ENCODE measurements around the gene ECHS1.

GRCh38 chr10:133420579-133420978 is 47.4 kb upstream of the ECHS1 start:
- TF ChIP-seq POLR2A (IDR thresholded peaks at IDR 0.05) = no peak
- no peak for TF ChIP-seq POLR2AphosphoS5 (IDR thresholded peaks at IDR 0.05)
- TF ChIP-seq, protein P1, sequence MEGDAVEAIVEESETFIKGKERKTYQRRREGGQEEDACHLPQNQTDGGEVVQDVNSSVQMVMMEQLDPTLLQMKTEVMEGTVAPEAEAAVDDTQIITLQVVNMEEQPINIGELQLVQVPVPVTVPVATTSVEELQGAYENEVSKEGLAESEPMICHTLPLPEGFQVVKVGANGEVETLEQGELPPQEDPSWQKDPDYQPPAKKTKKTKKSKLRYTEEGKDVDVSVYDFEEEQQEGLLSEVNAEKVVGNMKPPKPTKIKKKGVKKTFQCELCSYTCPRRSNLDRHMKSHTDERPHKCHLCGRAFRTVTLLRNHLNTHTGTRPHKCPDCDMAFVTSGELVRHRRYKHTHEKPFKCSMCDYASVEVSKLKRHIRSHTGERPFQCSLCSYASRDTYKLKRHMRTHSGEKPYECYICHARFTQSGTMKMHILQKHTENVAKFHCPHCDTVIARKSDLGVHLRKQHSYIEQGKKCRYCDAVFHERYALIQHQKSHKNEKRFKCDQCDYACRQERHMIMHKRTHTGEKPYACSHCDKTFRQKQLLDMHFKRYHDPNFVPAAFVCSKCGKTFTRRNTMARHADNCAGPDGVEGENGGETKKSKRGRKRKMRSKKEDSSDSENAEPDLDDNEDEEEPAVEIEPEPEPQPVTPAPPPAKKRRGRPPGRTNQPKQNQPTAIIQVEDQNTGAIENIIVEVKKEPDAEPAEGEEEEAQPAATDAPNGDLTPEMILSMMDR (IDR thresholded peaks at IDR 0.05) = no peak

Measured in stomach (tissue), 4 donors.